ENCODE data around the gene KIF1B.

- TF ChIP-seq, protein P1, sequence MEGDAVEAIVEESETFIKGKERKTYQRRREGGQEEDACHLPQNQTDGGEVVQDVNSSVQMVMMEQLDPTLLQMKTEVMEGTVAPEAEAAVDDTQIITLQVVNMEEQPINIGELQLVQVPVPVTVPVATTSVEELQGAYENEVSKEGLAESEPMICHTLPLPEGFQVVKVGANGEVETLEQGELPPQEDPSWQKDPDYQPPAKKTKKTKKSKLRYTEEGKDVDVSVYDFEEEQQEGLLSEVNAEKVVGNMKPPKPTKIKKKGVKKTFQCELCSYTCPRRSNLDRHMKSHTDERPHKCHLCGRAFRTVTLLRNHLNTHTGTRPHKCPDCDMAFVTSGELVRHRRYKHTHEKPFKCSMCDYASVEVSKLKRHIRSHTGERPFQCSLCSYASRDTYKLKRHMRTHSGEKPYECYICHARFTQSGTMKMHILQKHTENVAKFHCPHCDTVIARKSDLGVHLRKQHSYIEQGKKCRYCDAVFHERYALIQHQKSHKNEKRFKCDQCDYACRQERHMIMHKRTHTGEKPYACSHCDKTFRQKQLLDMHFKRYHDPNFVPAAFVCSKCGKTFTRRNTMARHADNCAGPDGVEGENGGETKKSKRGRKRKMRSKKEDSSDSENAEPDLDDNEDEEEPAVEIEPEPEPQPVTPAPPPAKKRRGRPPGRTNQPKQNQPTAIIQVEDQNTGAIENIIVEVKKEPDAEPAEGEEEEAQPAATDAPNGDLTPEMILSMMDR (conservative IDR thresholded peaks at IDR 0.05; ENCODE audit: low read depth, low read length), result no peak
- TF ChIP-seq EZH2 (IDR thresholded peaks at IDR 0.05; ENCODE audit: borderline replicate concordance, low read depth, low read length, poor library complexity, severe bottlenecking), result no peak
Measured at GRCh38 chr1:10402729-10403274, 192.4 kb downstream of the KIF1B start.
